Measurements from ENCODE around the gene PYROXD2. TPM values are rescaled to one million over a fixed set of nuclear protein-coding genes. Genes with fewer than 3 reads are reported as not detected.

The PYROXD2 gene
- total RNA-seq, 2 experiments from 2014 or later, result 0.41 to 4.3 TPM

- H3K4me1 ChIP-seq (ENCODE audit: insufficient read depth, low read length, poor library complexity, severe bottlenecking), result no peaks in the 10 kb centered on the region
- no peaks in the 10 kb centered on the region for H3K79me2 ChIP-seq (ENCODE audit: insufficient read depth, low read depth, low read length)
- H3K36me3 ChIP-seq (ENCODE audit: insufficient read depth, low read length), result no peaks in the 10 kb centered on the region
- H3K27ac ChIP-seq (ENCODE audit: low read depth, low read length, poor library complexity, severe bottlenecking), result no peak overlapping the region
- TF ChIP-seq CTCF (conservative IDR thresholded peaks at IDR 0.05; ENCODE audit: low read length) (no peak), EZH2phosphoT487 (IDR thresholded peaks at IDR 0.05; ENCODE audit: borderline replicate concordance, low read depth, low read length) (no peak)
- H3K9me2 ChIP-seq (ENCODE audit: insufficient read depth, low read length), result no peaks in the 10 kb centered on the region
- intact Hi-C loops (cut with micrococcal nuclease; ENCODE audit: unreplicated experiment), result no loop called here
- BruUV-seq (replicated peaks), result no TSS peak
- no peak for DNase-seq (ENCODE audit: low spot score)
- H4K20me1 ChIP-seq (ENCODE audit: insufficient read depth, low read length), result no peaks in the 10 kb centered on the region
- ChIA-PET POLR2A (no interaction called here), CTCF (ENCODE audit: unreplicated experiment) (no interaction called here)
- no peak overlapping the region for H2AFZ ChIP-seq (ENCODE audit: low read length)
- H3K4me3 ChIP-seq (ENCODE audit: low read depth, low read length, poor library complexity, severe bottlenecking), result no peak overlapping the region
- no peak overlapping the region for H3K4me2 ChIP-seq (ENCODE audit: low read length)
- no peaks in the 10 kb centered on the region for H3K9me3 ChIP-seq (ENCODE audit: low read length)
Observed at GRCh38 chr10:98456686-98457482, 41.9 kb upstream of the PYROXD2 start.

DNA sequence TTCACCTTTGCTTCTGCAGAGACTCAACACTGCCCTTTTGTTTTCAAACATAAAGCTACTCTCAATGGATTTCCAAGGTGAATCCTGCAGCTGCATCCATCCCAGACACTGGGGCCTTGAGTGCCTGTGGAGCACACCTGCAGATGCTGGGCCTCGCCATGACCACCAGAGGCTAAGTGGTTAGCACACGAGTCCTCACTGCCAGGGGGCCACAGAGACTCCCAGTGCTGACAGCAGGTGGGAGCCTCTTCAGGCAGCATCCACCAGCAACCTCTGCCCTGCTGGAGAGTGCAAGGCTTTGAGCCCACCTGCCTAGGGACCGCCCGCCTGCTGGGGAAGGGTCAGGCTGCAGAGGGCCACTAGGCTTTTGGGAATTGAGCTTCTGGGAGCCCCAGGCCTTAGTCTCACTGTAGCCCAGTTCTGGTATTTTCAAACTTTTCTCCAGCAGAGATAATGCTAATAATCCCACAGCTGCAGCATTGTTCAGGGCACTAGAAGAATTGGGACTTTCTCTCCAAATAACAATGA is 41.1 kb upstream of the PYROXD2 start:
- Histone ChIP-seq H3K4me1 (ENCODE audit: insufficient read depth, low read length, poor library complexity, severe bottlenecking) (no peaks in the 10 kb centered on the region), H3K79me2 (ENCODE audit: insufficient read depth, low read depth, low read length) (no peaks in the 10 kb centered on the region), H3K9me3 (ENCODE audit: low read length) (no peaks in the 10 kb centered on the region), H3K4me3 (ENCODE audit: low read depth, low read length, poor library complexity, severe bottlenecking) (no peak overlapping the region), H4K20me1 (ENCODE audit: insufficient read depth, low read length) (no peaks in the 10 kb centered on the region), H3K27ac (ENCODE audit: low read depth, low read length, poor library complexity, severe bottlenecking) (no peak overlapping the region), H3K36me3 (ENCODE audit: insufficient read depth, low read length) (no peaks in the 10 kb centered on the region), H3K4me2 (ENCODE audit: low read length) (no peak overlapping the region), H2AFZ (ENCODE audit: low read length) (no peak overlapping the region), H3K9me2 (ENCODE audit: insufficient read depth, low read length) (no peaks in the 10 kb centered on the region)
- ChIA-PET CTCF (ENCODE audit: unreplicated experiment) (no interaction called here), POLR2A (no interaction called here)
- intact Hi-C loops (cut with micrococcal nuclease; ENCODE audit: unreplicated experiment), result no loop called here
- no peak for TF ChIP-seq EZH2phosphoT487 (IDR thresholded peaks at IDR 0.05; ENCODE audit: borderline replicate concordance, low read depth, low read length)
- no peak for TF ChIP-seq CTCF (conservative IDR thresholded peaks at IDR 0.05; ENCODE audit: low read length)
- DNase-seq (ENCODE audit: low spot score), result no peak
- BruUV-seq (replicated peaks), result no TSS peak

DNA sequence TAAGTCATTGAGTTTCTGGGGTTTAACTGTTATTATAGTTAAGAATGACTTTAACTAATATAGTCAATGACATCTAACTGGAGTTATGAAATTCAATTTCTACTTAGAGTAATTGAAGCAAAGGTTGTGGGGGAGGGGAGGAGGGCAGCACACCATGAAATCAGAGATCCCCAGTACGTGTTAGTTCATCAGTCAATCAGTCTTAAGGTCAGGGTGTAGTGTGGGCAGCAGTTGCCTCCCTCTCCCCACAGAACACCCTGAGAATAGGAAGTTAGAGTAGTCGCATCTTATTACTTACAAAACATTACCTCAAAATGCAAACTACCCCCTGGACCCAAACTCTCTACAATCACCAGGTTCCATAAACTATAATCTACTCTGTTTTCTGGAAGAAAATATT is 38.7 kb upstream of the PYROXD2 start:
- POLR2A ChIA-PET, result no interaction called here
- Histone ChIP-seq H3K4me1 (ENCODE audit: insufficient read depth, low read length, poor library complexity, severe bottlenecking) (no peaks in the 10 kb centered on the region), H3K9me2 (ENCODE audit: insufficient read depth, low read length) (no peaks in the 10 kb centered on the region), H3K4me2 (ENCODE audit: low read length) (no peak overlapping the region), H3K9me3 (ENCODE audit: low read length) (0 out of 2 replicates have a peak, but pooled peaks cover 5% of the 10 kb centered on the region), H2AFZ (ENCODE audit: low read length) (no peak overlapping the region), H3K27ac (ENCODE audit: low read depth, low read length, poor library complexity, severe bottlenecking) (no peak overlapping the region), H3K36me3 (ENCODE audit: insufficient read depth, low read length) (no peaks in the 10 kb centered on the region), H3K4me3 (ENCODE audit: low read depth, low read length, poor library complexity, severe bottlenecking) (no peak overlapping the region), H3K79me2 (ENCODE audit: insufficient read depth, low read depth, low read length) (no peaks in the 10 kb centered on the region), H4K20me1 (ENCODE audit: insufficient read depth, low read length) (no peaks in the 10 kb centered on the region)
- no peak for DNase-seq (ENCODE audit: low spot score)
- intact Hi-C loops (cut with micrococcal nuclease; ENCODE audit: unreplicated experiment), result no loop called here
- CTCF ChIA-PET (ENCODE audit: unreplicated experiment), result no interaction called here
- BruUV-seq (replicated peaks), result no TSS peak
- TF ChIP-seq EZH2phosphoT487 (IDR thresholded peaks at IDR 0.05; ENCODE audit: borderline replicate concordance, low read depth, low read length) (no peak), CTCF (conservative IDR thresholded peaks at IDR 0.05; ENCODE audit: low read length) (no peak)
